Uterus (tissue), 4 donors: ENCODE results near the gene ATAD2B. TPM values are rescaled to one million over a fixed set of nuclear protein-coding genes. Genes with fewer than 3 reads are reported as not detected.

Source experiments
- DNase-seq, 2 donors: peaks; one replicate each; pipeline ENCODE4 v3.0.0-alpha.2; 2019 to 2020
- H3K27ac ChIP-seq, 2 donors: fragments of 200-600 bp; sonication (generic); 1 replicate in 1 of 2; 2 replicates in 1 of 2; pipeline ENCODE4 v1.5.1; 2016 to 2018
- H3K27me3 ChIP-seq, 2 donors: fragments of 200-600 bp; sonication (generic); one replicate each; pipeline ENCODE4 v1.5.1; 2018 to 2019; ENCODE audit warnings: control low read depth in 1 of 2
- H3K36me3 ChIP-seq, 2 donors: fragments of 200-600 bp; sonication (generic); one replicate each; pipeline ENCODE4 v1.5.1; 2019; ENCODE audit warnings: control low read depth in 1 of 2
- H3K4me1 ChIP-seq, 2 donors: fragments of 200-600 bp; sonication (generic); one replicate each; pipeline ENCODE4 v1.5.1; 2018 to 2019; ENCODE audit warnings: control low read depth in 1 of 2
- H3K4me3 ChIP-seq, 2 donors: fragments of 200-600 bp; sonication (generic); 1 replicate in 1 of 2; 2 replicates in 1 of 2; pipeline ENCODE4 v1.5.1; 2018 to 2019; ENCODE audit warnings: mild to moderate bottlenecking in 1 of 2
- H3K9me3 ChIP-seq, 2 donors: fragments of 200-600 bp; sonication (generic); one replicate each; pipeline ENCODE4 v1.5.1; 2019; ENCODE audit warnings: control low read depth in 1 of 2
- CTCF ChIP-seq, 4 experiments: fragments of 200-600 bp in 2 of 4; fragments of 450-650 bp in 2 of 4; sonication (generic) in 2 of 4; IDR thresholded peaks; one replicate each; pipeline ENCODE4 v1.5.1; 2016 to 2019; ENCODE audit warnings: antibody characterized with exemption in 4 of 4, mild to moderate bottlenecking in 2 of 4, moderate library complexity in 1 of 4
- POLR2A ChIP-seq, 2 donors: fragments of 450-650 bp; IDR thresholded peaks; one replicate each; pipeline ENCODE4 v1.6.1; 2016; ENCODE audit warnings: antibody characterized with exemption in 2 of 2, mild to moderate bottlenecking in 1 of 2, moderate library complexity in 1 of 2
- intact Hi-C: fragments of 100-400 bp; cut with DNase I; formaldehyde crosslinking; loops from one replicate; pipeline ENCODE4 v1.15.1; 2023; ENCODE audit warnings: low total_unique reads
- total RNA-seq, 4 donors: library from RNA; depleted of rRNA in 3 of 4; stranded (reverse); fragments of >200 nt in 3 of 4; gene quantifications; one replicate each; pipeline versions ENCODE4 v1.1.0 to v1.2.4, GENCODE V29; 2014 to 2023
- donor health status: DM: yes; HTN: yes; CAD: no.

Gene ATAD2B
- total RNA-seq, 4 donors from 2014 or later: 14.1 to 67.5 (median 32.3) TPM

- TF ChIP-seq CTCF (IDR thresholded peaks at IDR 0.05) (no peak), POLR2A (IDR thresholded peaks at IDR 0.05) (no peak)
- no peak for DNase-seq
- Histone ChIP-seq H3K4me3 (no peak overlapping the region), H3K4me1 (peaks cover 0 to 3% of the 10 kb centered on the region in 2 donors), H3K27me3 (no peaks in the 10 kb centered on the region), H3K9me3 (no peaks in the 10 kb centered on the region), H3K27ac (no peak overlapping the region), H3K36me3 (no peaks in the 10 kb centered on the region)
- intact Hi-C loops: no loop called here
Observed at GRCh38 chr2:23756593-23757292, 170.2 kb downstream of the ATAD2B start.

- Histone ChIP-seq H3K9me3 (no peaks in the 10 kb centered on the region), H3K4me1 (peaks cover 0 to 3% of the 10 kb centered on the region in 2 donors), H3K4me3 (no peak overlapping the region), H3K36me3 (no peaks in the 10 kb centered on the region), H3K27me3 (no peaks in the 10 kb centered on the region), H3K27ac (no peak overlapping the region)
- no peak for DNase-seq
- TF ChIP-seq CTCF (IDR thresholded peaks at IDR 0.05) (no peak), POLR2A (IDR thresholded peaks at IDR 0.05) (no peak)
- intact Hi-C loops: no loop called here
Observed at GRCh38 chr2:23754970-23755369, 172.0 kb downstream of the ATAD2B start.

- Histone ChIP-seq H3K27ac (no peak overlapping the region), H3K36me3 (no peaks in the 10 kb centered on the region), H3K4me3 (no peak overlapping the region), H3K4me1 (peaks cover 0 to 3% of the 10 kb centered on the region in 2 donors), H3K9me3 (no peaks in the 10 kb centered on the region), H3K27me3 (no peaks in the 10 kb centered on the region)
- intact Hi-C loops: no loop called here
- no peak for TF ChIP-seq POLR2A (IDR thresholded peaks at IDR 0.05)
- TF ChIP-seq CTCF (IDR thresholded peaks at IDR 0.05): no peak
- DNase-seq: no peak
Observed at GRCh38 chr2:23753291-23754010, 173.5 kb downstream of the ATAD2B start.

- Histone ChIP-seq H3K4me3 (no peak overlapping the region), H3K9me3 (no peaks in the 10 kb centered on the region), H3K27me3 (no peaks in the 10 kb centered on the region), H3K36me3 (no peaks in the 10 kb centered on the region), H3K27ac (no peak overlapping the region), H3K4me1 (peaks cover 0 to 3% of the 10 kb centered on the region in 2 donors)
- intact Hi-C loops: no loop called here
- no peak for TF ChIP-seq POLR2A (IDR thresholded peaks at IDR 0.05)
- TF ChIP-seq CTCF (IDR thresholded peaks at IDR 0.05): no peak
- no peak for DNase-seq
Observed at GRCh38 chr2:23751747-23752265, 175.1 kb downstream of the ATAD2B start.
